PC-9 (cell line): ENCODE results near the gene IBA57. TPM values are rescaled to one million over a fixed set of nuclear protein-coding genes. Genes with fewer than 3 reads are reported as not detected.

Experiments
- BruUV-seq: library from RNA; stranded (reverse); fragments of 400-500 nt; replicated peaks from 2 replicates; lab custom pipeline; 2021; lab: Mats Ljungman, UMichigan
- CTCF ChIA-PET: fragments of 300-600 bp; sonication (Branson Sonifier 250); formaldehyde crosslinking; loops from one replicate; lab custom pipeline; 2022; ENCODE audit warnings: antibody characterized with exemption; lab: Charles Lee
- POLR2A ChIA-PET: fragments of 300-600 bp; sonication (Branson Sonifier 250); formaldehyde crosslinking; loops from one replicate; lab custom pipeline; 2022; ENCODE audit warnings: antibody characterized with exemption; ENCODE audit not compliant: unreplicated experiment; lab: Charles Lee
- DNase-seq, 2 experiments: peaks; one replicate each; pipeline versions ENCODE4 v3.0.0 to v3.0.0-alpha.2; 2015 to 2022; ENCODE audit warnings: mixed read lengths in 1 of 2
- H2AFZ ChIP-seq: fragments of 200-600 bp; sonication (generic); 2 replicates; pipeline ENCODE4 v1.8.1; 2017; ENCODE audit warnings: antibody characterized with exemption
- H3F3A ChIP-seq: fragments of 200-600 bp; sonication (generic); 2 replicates; pipeline ENCODE4 v1.8.1; 2017; ENCODE audit warnings: antibody characterized with exemption, mild to moderate bottlenecking, low read depth; ENCODE audit not compliant: insufficient read depth
- H3K27ac ChIP-seq: fragments of 200-600 bp; sonication (generic); 2 replicates; pipeline ENCODE4 v1.6.1; 2016; ENCODE audit warnings: mixed run types
- H3K27me3 ChIP-seq: fragments of 200-600 bp; sonication (generic); 2 replicates; pipeline ENCODE4 v1.6.1; 2016; ENCODE audit warnings: low read depth, mixed run types; ENCODE audit not compliant: insufficient read depth
- H3K36me3 ChIP-seq: fragments of 200-600 bp; sonication (generic); 2 replicates; pipeline ENCODE4 v1.6.1; 2016; ENCODE audit warnings: low read depth, mixed run types
- H3K4me1 ChIP-seq: fragments of 200-600 bp; sonication (generic); replicated peaks from 2 replicates; pipeline ENCODE4 v1.6.1; 2016; ENCODE audit warnings: mixed run types; ENCODE audit not compliant: insufficient read depth
- H3K4me2 ChIP-seq: fragments of 200-600 bp; sonication (generic); 2 replicates; pipeline ENCODE4 v1.6.1; 2017; ENCODE audit warnings: mixed run types
- H3K4me3 ChIP-seq: fragments of 200-600 bp; sonication (generic); 2 replicates; pipeline ENCODE4 v1.6.1; 2016; ENCODE audit warnings: mixed run types
- H3K79me2 ChIP-seq: fragments of 200-600 bp; sonication (generic); 2 replicates; pipeline ENCODE4 v1.6.1; 2017; ENCODE audit warnings: low read depth, mixed run types
- H3K9me2 ChIP-seq: fragments of 200-600 bp; sonication (generic); 2 replicates; pipeline ENCODE4 v1.8.1; 2017; ENCODE audit warnings: mild to moderate bottlenecking; ENCODE audit not compliant: insufficient read depth
- H3K9me3 ChIP-seq: fragments of 200-600 bp; sonication (generic); 2 replicates; pipeline ENCODE4 v1.8.1; 2016; ENCODE audit warnings: low read depth; ENCODE audit not compliant: insufficient read depth
- H4K20me1 ChIP-seq: fragments of 200-600 bp; sonication (generic); 2 replicates; pipeline ENCODE4 v1.8.1; 2017; ENCODE audit not compliant: insufficient read depth
- CTCF ChIP-seq: fragments of 200-600 bp; sonication (generic); conservative IDR thresholded peaks from 2 replicates; pipeline ENCODE4 v1.6.1; 2017; ENCODE audit warnings: mixed run types, antibody characterized with exemption, mild to moderate bottlenecking, moderate library complexity
- EZH2 ChIP-seq: fragments of 200-600 bp; sonication (generic); IDR thresholded peaks from 2 replicates; pipeline ENCODE4 v1.8.0; 2017; ENCODE audit warnings: antibody characterized with exemption, low read depth
- intact Hi-C: fragments of 100-400 bp; cut with micrococcal nuclease; formaldehyde crosslinking; loops from one replicate; pipeline ENCODE4 v1.10.0; 2022; ENCODE audit not compliant: unreplicated experiment
- total RNA-seq: library from RNA; stranded (reverse); gene quantifications from 2 replicates; pipeline ENCODE4 v1.2.3, GENCODE V29; 2021

The IBA57 gene
- total RNA-seq, 1 experiment from 2014 or later = 7.8 TPM

- no peaks in the 10 kb centered on the region for H3F3A ChIP-seq
- H3K4me3 ChIP-seq = no peak overlapping the region
- TF ChIP-seq CTCF (no peak), EZH2 (no peak)
- POLR2A ChIA-PET = no interaction called here
- H3K9me2 ChIP-seq = no peaks in the 10 kb centered on the region
- H3K4me2 ChIP-seq = no peak overlapping the region
- no peaks in the 10 kb centered on the region for H3K79me2 ChIP-seq
- no peak for DNase-seq
- no peaks in the 10 kb centered on the region for H3K27me3 ChIP-seq
- CTCF ChIA-PET = interaction anchor here (0.5 kb wide), 1 partner anchor 14 kb away, joined by 5 read pairs; no protein-coding TSS in a partner anchor
- H4K20me1 ChIP-seq = no peaks in the 10 kb centered on the region
- no peak overlapping the region for H2AFZ ChIP-seq
- BruUV-seq = no TSS peak
- H3K36me3 ChIP-seq = no peaks in the 10 kb centered on the region
- no peak overlapping the region for H3K27ac ChIP-seq
- no peaks in the 10 kb centered on the region for H3K4me1 ChIP-seq
- H3K9me3 ChIP-seq = peaks cover 10% of the 10 kb centered on the region
- intact Hi-C loops = no loop called here
Measured at GRCh38 chr1:228194436-228194835, 28.8 kb downstream of the IBA57 start.

- CTCF ChIA-PET = no interaction called here
- no peaks in the 10 kb centered on the region for H3K9me2 ChIP-seq
- H3K27me3 ChIP-seq = no peaks in the 10 kb centered on the region
- no peak for TF ChIP-seq CTCF
- no peak for TF ChIP-seq EZH2
- no peak overlapping the region for H2AFZ ChIP-seq
- no peaks in the 10 kb centered on the region for H3K4me1 ChIP-seq
- no peak overlapping the region for H3K27ac ChIP-seq
- H3K4me3 ChIP-seq = no peak overlapping the region
- BruUV-seq = no TSS peak
- H3K79me2 ChIP-seq = no peaks in the 10 kb centered on the region
- no peaks in the 10 kb centered on the region for H4K20me1 ChIP-seq
- DNase-seq = no peak
- intact Hi-C loops = no loop called here
- no peaks in the 10 kb centered on the region for H3K36me3 ChIP-seq
- POLR2A ChIA-PET = no interaction called here
- H3F3A ChIP-seq = no peaks in the 10 kb centered on the region
- peaks cover 17% of the 10 kb centered on the region for H3K9me3 ChIP-seq
- H3K4me2 ChIP-seq = no peak overlapping the region
Measured at GRCh38 chr1:228194921-228195812, 29.6 kb downstream of the IBA57 start.

- TF ChIP-seq EZH2 = no peak
- TF ChIP-seq CTCF = no peak
- POLR2A ChIA-PET = no interaction called here
- Histone ChIP-seq H3K4me1 (no peaks in the 10 kb centered on the region), H3K79me2 (no peaks in the 10 kb centered on the region), H3K4me3 (no peak overlapping the region), H3K36me3 (no peaks in the 10 kb centered on the region), H3K27me3 (no peaks in the 10 kb centered on the region), H3K4me2 (no peak overlapping the region), H2AFZ (no peak overlapping the region), H4K20me1 (no peaks in the 10 kb centered on the region), H3K27ac (no peak overlapping the region), H3F3A (no peaks in the 10 kb centered on the region), H3K9me2 (no peaks in the 10 kb centered on the region), H3K9me3 (peaks cover 20% of the 10 kb centered on the region)
- intact Hi-C loops = no loop called here
- no TSS peak for BruUV-seq
- no peak for DNase-seq
- CTCF ChIA-PET = no interaction called here
Measured at GRCh38 chr1:228197555-228198147, 32.0 kb downstream of the IBA57 start.
